Left lung (tissue), 10 donors: ENCODE data around the gene ABI2. TPM values are rescaled to one million over a fixed set of nuclear protein-coding genes. Genes with fewer than 3 reads are reported as not detected.

ENCODE experiments used
- ATAC-seq: fragments of 200-7000 bp; cut with Tn5 transposase; one replicate; pipeline ENCODE4 v1.9.1; 2020; ENCODE audit warnings: moderate library complexity
- DNase-seq, 4 donors: peaks; one replicate each; pipeline ENCODE4 v3.0.0-alpha.2; 2013 to 2020
- H3K27ac ChIP-seq, 2 donors: fragments of 200-600 bp; sonication (generic) in 1 of 2; one replicate each; pipeline versions ENCODE4 v1.5.0 to v1.8.0; 2020 to 2021
- H3K27me3 ChIP-seq, 2 donors: fragments of 200-600 bp; sonication (generic) in 1 of 2; one replicate each; pipeline versions ENCODE4 v1.5.0 to v1.8.0; 2020 to 2021
- H3K36me3 ChIP-seq, 2 donors: fragments of 200-600 bp; sonication (generic) in 1 of 2; one replicate each; pipeline versions ENCODE4 v1.5.0 to v1.8.0; 2020 to 2021
- H3K4me1 ChIP-seq, 2 donors: fragments of 200-600 bp; one replicate each; pipeline ENCODE4 v1.8.0; 2021
- H3K4me3 ChIP-seq, 2 donors: fragments of 200-600 bp; sonication (generic) in 1 of 2; one replicate each; pipeline versions ENCODE4 v1.5.0 to v1.8.0; 2020 to 2021; ENCODE audit warnings: mild to moderate bottlenecking in 1 of 2
- H3K9me3 ChIP-seq, 2 donors: fragments of 200-600 bp; sonication (generic) in 1 of 2; one replicate each; pipeline versions ENCODE4 v1.5.0 to v1.8.0; 2020 to 2021
- intact Hi-C, 2 donors: fragments of 100-400 bp; cut with DNase I; formaldehyde crosslinking; loops; one replicate each; pipeline versions ENCODE4 v1.11.2 to v1.14.2; 2022
- polyA plus RNA-seq, 6 donors: library from polyadenylated mRNA; unstranded; fragments of 120-200 nt; gene quantifications; one replicate each; pipeline ENCODE4 v1.2.1, GENCODE V29; 2013; ENCODE audit not compliant: insufficient read length in 6 of 6
- total RNA-seq, 2 donors: library from RNA; stranded (reverse); fragmentation: NEBNext Ultra II Directional; extraction: Animal tissue kit (Norgen Biotek cat#: 25700); gene quantifications; one replicate each; pipeline ENCODE4 v1.2.1, GENCODE V29; 2021
- TF ChIP-seq, protein P1 (sequence below), 2 donors: fragments of 200-600 bp; sonication (generic) in 1 of 2; IDR thresholded peaks; one replicate each; pipeline versions ENCODE4 v1.5.0 to v1.8.0; 2021; ENCODE audit warnings: antibody characterized with exemption in 2 of 2
- donor health status: DM: no; HTN: yes; CAD: no.
- donor health status: DM: no; HTN: no; CAD: no.

Gene ABI2
- total and polyA plus RNA-seq, 8 donors: 32.8 to 77.6 (median 72.7) TPM

DNA sequence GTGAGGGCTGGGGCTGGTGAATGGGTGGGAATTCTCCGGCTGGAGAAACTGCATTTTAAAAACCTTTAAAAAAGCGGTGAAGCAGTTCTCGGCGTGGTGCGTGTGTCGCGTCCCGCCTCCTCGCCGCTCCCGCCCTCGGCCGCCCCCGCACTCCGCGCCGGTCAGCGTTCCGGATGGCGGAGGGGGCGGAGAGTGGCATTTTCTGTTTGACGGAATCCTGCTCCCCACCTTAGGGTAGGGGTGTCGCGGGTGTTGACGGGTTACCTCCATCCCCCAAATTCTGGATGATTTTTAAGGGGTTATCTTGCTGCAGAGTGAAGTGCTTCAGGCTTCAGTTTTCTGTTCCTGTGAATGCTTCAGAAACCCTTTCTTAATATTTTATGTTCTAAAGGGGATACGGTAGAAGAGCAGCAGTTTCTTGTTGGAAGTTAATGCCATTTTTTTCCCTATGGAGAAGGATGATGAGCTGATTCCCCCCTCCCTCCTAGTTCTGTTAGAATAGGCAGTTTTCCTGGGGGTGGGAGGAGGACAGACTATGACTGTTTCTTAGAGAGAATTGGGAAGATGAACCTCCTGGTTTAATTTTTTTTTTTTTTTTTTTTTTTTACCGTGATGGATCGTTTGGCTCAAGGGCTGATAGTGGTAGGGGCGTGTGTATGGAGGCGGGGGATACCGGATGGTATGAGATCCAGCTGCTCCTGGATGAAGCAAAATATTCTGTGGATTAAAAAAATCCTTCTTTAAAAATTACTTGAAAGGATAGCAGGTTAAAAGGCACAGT is 756 bp downstream of the ABI2 start:
- H3K36me3 ChIP-seq: no peaks in the 10 kb centered on the region
- TF ChIP-seq, protein P1, sequence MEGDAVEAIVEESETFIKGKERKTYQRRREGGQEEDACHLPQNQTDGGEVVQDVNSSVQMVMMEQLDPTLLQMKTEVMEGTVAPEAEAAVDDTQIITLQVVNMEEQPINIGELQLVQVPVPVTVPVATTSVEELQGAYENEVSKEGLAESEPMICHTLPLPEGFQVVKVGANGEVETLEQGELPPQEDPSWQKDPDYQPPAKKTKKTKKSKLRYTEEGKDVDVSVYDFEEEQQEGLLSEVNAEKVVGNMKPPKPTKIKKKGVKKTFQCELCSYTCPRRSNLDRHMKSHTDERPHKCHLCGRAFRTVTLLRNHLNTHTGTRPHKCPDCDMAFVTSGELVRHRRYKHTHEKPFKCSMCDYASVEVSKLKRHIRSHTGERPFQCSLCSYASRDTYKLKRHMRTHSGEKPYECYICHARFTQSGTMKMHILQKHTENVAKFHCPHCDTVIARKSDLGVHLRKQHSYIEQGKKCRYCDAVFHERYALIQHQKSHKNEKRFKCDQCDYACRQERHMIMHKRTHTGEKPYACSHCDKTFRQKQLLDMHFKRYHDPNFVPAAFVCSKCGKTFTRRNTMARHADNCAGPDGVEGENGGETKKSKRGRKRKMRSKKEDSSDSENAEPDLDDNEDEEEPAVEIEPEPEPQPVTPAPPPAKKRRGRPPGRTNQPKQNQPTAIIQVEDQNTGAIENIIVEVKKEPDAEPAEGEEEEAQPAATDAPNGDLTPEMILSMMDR (IDR thresholded peaks at IDR 0.05): no peak
- peak overlapping the region; percentile 75 to 82 for H3K27ac ChIP-seq
- DNase-seq (peak; percentile 38 to 84 (median 50)), ATAC-seq (peak; percentile 71)
- H3K4me3 ChIP-seq: peak overlapping the region; percentile 85 to 99
- H3K27me3 ChIP-seq: peaks cover 0 to 16% of the 10 kb centered on the region in 2 donors
- intact Hi-C loops: no loop called here
- H3K9me3 ChIP-seq: no peaks in the 10 kb centered on the region
- H3K4me1 ChIP-seq: peaks cover 10 to 27% of the 10 kb centered on the region in 2 donors

DNA sequence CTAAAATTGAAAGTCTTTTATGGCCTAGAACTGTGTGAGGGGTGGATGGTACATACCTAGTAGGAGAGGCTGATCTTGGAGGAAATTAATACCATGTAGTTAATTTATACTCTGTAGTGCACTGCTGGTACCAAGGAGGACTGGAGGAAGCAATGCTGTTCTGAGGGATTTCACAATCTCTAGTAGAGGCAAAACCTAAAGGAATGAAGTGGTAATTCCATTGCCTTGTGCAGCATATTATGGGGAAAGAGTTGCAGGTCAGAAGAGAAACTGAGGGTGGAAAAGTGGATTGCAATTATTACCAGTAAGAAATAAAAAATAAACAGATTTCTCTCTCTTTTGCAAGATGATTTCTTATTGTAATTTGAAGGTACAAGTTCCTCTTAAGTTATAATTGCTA is 2.2 kb downstream of the ABI2 start:
- peak; percentile 12 for ATAC-seq
- Histone ChIP-seq H3K36me3 (no peaks in the 10 kb centered on the region), H3K27me3 (peaks cover 0 to 16% of the 10 kb centered on the region in 2 donors), H3K4me1 (peaks cover 10 to 27% of the 10 kb centered on the region in 2 donors), H3K4me3 (no peak overlapping the region), H3K27ac (no peak overlapping the region), H3K9me3 (no peaks in the 10 kb centered on the region)
- DNase-seq: no peak
- TF ChIP-seq, protein P1 (IDR thresholded peaks at IDR 0.05): no peak
- intact Hi-C loops: no loop called here

DNA sequence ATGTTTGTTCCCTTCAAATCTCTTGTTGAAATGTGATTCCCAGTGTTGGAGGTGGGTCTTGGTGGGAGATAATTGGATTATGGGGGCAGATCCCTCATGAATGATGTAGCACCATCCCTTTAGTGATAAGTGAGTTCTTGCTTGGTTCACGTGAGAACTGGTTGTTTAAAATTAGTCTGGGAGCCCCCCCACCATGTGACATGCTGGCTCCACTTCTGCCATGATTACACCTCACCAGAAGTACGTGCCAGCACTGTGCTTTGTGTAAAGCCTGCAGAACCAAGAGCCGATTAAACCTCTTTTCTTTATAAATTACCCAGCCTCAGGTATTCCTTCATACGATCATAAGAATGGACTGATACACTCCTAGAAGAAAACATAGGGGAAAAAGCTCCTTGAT is 10.1 kb downstream of the ABI2 start:
- ATAC-seq (no peak), DNase-seq (no peak)
- Histone ChIP-seq H3K4me1 (peaks cover 0 to 9% of the 10 kb centered on the region in 2 donors), H3K27ac (no peak overlapping the region), H3K36me3 (no peaks in the 10 kb centered on the region), H3K9me3 (no peaks in the 10 kb centered on the region), H3K4me3 (no peak overlapping the region), H3K27me3 (no peaks in the 10 kb centered on the region)
- intact Hi-C loops: no loop called here
- TF ChIP-seq, protein P1 (IDR thresholded peaks at IDR 0.05): no peak

DNA sequence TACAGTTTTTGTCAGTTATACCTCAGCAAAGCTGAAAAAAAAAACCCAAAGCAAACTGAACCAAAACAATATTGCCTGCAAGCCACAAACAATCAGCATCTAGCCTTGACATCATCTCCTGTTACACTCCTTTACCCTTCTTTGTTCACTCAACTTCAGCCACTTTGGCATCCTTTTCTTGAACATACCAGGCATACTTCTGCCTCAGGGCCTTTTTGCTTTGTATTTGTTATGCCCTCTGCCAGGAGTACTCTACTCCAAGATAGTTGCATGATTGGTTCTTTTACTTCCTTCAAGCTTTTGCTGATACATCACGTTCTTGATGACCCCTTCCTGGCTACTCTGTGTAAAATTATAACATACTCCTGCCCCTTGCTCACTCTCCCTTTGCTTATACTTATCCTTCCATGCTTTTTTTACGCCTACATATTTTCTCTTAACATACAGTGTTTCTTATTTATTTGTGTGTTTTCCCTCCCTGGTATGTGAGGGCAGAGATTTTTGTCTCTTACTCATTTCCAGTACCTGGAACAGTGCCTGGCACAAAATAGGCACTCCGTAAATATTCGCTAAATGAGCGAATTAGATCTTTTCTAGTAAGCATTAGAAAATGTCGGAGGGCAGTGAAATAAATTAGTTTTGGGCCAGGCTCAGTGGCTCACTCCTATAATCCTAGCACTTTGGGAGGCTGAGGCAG is 12.7 kb downstream of the ABI2 start:
- no peak overlapping the region for H3K27ac ChIP-seq
- peak; percentile 95 for ATAC-seq

More for the DNA sequence above, 12.7 kb downstream of the ABI2 start:
- no peak for DNase-seq
- no peaks in the 10 kb centered on the region for H3K27me3 ChIP-seq
- H3K4me1 ChIP-seq: peaks cover 0 to 9% of the 10 kb centered on the region in 2 donors
- intact Hi-C loops: no loop called here
- no peak overlapping the region for H3K4me3 ChIP-seq
- TF ChIP-seq, protein P1 (IDR thresholded peaks at IDR 0.05): no peak
- H3K36me3 ChIP-seq: peaks cover 0 to 11% of the 10 kb centered on the region in 2 donors
- H3K9me3 ChIP-seq: no peaks in the 10 kb centered on the region
